A673 (cell line): ENCODE results near the gene PBX4.

Source experiments
- CTCF ChIP-seq: fragments of 300-800, 200-600 bp; sonication (generic); conservative IDR thresholded peaks from 2 replicates; pipeline ENCODE4 v1.5.1; 2017; ENCODE audit warnings: low read depth, mild to moderate bottlenecking, antibody characterized with exemption, low read length, moderate library complexity, mixed read lengths
- EZH2 ChIP-seq: fragments of 200-600 bp; sonication (generic); IDR thresholded peaks from 2 replicates; pipeline ENCODE4 v1.6.1; 2017; ENCODE audit warnings: borderline replicate concordance, low read depth, mild to moderate bottlenecking, mixed read lengths, antibody characterized with exemption, low read length; ENCODE audit not compliant: poor library complexity, severe bottlenecking

GRCh38 chr19:19514215-19514657 is 104.3 kb downstream of the PBX4 start:
- no peak for TF ChIP-seq CTCF
- no peak for TF ChIP-seq EZH2
